ENCODE results near the gene GSX2.

DNA sequence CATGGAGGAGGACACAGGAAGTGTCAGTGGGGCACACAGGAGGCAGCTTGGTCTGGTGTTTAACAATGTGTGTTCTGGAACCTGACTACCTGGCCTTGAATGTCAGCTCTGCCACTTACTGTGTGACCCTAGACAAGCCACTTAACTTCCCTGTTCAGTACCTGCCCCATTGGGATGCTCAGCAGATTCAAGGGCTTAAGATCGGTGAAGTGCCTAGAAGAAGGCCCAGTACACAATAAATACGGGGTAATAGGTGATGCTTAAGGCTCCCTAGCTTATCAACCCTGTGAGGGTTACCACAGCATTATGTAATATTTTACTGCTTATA is 33.9 kb upstream of the GSX2 start:
- TF ChIP-seq, protein P1, sequence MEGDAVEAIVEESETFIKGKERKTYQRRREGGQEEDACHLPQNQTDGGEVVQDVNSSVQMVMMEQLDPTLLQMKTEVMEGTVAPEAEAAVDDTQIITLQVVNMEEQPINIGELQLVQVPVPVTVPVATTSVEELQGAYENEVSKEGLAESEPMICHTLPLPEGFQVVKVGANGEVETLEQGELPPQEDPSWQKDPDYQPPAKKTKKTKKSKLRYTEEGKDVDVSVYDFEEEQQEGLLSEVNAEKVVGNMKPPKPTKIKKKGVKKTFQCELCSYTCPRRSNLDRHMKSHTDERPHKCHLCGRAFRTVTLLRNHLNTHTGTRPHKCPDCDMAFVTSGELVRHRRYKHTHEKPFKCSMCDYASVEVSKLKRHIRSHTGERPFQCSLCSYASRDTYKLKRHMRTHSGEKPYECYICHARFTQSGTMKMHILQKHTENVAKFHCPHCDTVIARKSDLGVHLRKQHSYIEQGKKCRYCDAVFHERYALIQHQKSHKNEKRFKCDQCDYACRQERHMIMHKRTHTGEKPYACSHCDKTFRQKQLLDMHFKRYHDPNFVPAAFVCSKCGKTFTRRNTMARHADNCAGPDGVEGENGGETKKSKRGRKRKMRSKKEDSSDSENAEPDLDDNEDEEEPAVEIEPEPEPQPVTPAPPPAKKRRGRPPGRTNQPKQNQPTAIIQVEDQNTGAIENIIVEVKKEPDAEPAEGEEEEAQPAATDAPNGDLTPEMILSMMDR (IDR thresholded peaks at IDR 0.05), result no peak
- TF ChIP-seq POLR2A (IDR thresholded peaks at IDR 0.05), result no peak

Data from body of pancreas (tissue), 4 donors.